ENCODE results near the gene IRF5.

DNA sequence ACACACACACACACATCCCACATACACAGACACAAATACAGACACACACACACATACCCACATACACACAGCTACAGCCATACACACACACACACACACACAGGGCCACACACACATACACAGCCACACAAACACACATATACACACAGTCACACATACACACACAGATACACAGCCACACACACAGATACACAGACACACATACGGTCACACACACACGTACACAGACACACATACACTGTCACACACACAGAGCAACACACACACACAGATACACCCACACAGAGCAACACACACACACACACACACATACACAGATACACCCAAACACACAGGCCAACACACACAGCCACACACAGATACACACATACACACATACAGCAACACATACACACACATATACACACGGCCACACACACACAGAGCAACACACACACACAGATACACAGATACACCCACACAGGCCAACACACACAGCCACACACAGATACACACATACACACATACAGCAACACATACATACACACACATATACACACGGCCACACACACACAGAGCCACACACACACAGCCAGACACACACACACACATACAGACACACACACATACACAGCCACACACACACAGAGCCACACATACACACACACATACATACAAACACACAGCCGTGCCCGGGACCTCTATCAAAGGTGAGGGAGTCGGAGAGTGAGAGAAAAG lies 49.5 kb upstream of the IRF5 start:
- TF ChIP-seq, protein P1, sequence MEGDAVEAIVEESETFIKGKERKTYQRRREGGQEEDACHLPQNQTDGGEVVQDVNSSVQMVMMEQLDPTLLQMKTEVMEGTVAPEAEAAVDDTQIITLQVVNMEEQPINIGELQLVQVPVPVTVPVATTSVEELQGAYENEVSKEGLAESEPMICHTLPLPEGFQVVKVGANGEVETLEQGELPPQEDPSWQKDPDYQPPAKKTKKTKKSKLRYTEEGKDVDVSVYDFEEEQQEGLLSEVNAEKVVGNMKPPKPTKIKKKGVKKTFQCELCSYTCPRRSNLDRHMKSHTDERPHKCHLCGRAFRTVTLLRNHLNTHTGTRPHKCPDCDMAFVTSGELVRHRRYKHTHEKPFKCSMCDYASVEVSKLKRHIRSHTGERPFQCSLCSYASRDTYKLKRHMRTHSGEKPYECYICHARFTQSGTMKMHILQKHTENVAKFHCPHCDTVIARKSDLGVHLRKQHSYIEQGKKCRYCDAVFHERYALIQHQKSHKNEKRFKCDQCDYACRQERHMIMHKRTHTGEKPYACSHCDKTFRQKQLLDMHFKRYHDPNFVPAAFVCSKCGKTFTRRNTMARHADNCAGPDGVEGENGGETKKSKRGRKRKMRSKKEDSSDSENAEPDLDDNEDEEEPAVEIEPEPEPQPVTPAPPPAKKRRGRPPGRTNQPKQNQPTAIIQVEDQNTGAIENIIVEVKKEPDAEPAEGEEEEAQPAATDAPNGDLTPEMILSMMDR (IDR thresholded peaks at IDR 0.05), result no peak
- no peak for TF ChIP-seq POLR2A (IDR thresholded peaks at IDR 0.05)
